Hepatocyte (in vitro differentiated cells): Measurements from ENCODE around the gene LARP4B. TPM values are rescaled to one million over a fixed set of nuclear protein-coding genes. Genes with fewer than 3 reads are reported as not detected.

Experiments
- DNase-seq: peaks from one replicate; pipeline ENCODE4 v3.0.0-alpha.2; 2016; ENCODE audit warnings: low spot score
- H2AFZ ChIP-seq: fragments of 200-600 bp; sonication (generic); 2 replicates; pipeline ENCODE4 v1.6.0; 2016; ENCODE audit warnings: antibody characterized with exemption, mild to moderate bottlenecking
- H3K27ac ChIP-seq: fragments of 200-600 bp; sonication (generic); 2 replicates; pipeline ENCODE4 v1.5.1; 2016; ENCODE audit warnings: mild to moderate bottlenecking
- H3K27me3 ChIP-seq: fragments of 200-600 bp; sonication (generic); 2 replicates; pipeline ENCODE4 v1.6.1; 2016
- H3K36me3 ChIP-seq: fragments of 200-600 bp; sonication (generic); replicated peaks from 2 replicates; pipeline ENCODE4 v1.5.1; 2016; ENCODE audit warnings: low read depth; ENCODE audit not compliant: insufficient read depth
- H3K4me1 ChIP-seq: fragments of 200-600 bp; sonication (generic); 2 replicates; pipeline ENCODE4 v1.5.1; 2016; ENCODE audit warnings: mild to moderate bottlenecking, moderate library complexity; ENCODE audit not compliant: insufficient read depth
- H3K4me2 ChIP-seq: fragments of 200-600 bp; sonication (generic); 2 replicates; pipeline ENCODE4 v1.6.0; 2016
- H3K4me3 ChIP-seq: fragments of 200-600 bp; sonication (generic); 2 replicates; pipeline ENCODE4 v1.5.1; 2016; ENCODE audit warnings: mild to moderate bottlenecking
- H3K79me2 ChIP-seq: fragments of 200-600 bp; sonication (generic); 2 replicates; pipeline ENCODE4 v1.6.0; 2017; ENCODE audit warnings: mild to moderate bottlenecking
- H3K9me2 ChIP-seq: fragments of 200-600 bp; sonication (generic); replicated peaks from 2 replicates; pipeline ENCODE4 v1.6.0; 2017; ENCODE audit warnings: mild to moderate bottlenecking; ENCODE audit not compliant: insufficient read depth
- H3K9me3 ChIP-seq: fragments of 200-600 bp; sonication (generic); 2 replicates; pipeline ENCODE4 v1.5.1; 2016; ENCODE audit warnings: low read depth, mild to moderate bottlenecking
- H4K20me1 ChIP-seq: fragments of 200-600 bp; sonication (generic); 2 replicates; pipeline ENCODE4 v1.6.0; 2016; ENCODE audit warnings: mild to moderate bottlenecking; ENCODE audit not compliant: insufficient read depth, poor library complexity, severe bottlenecking
- EZH2 ChIP-seq: fragments of 200-600 bp; sonication (generic); IDR thresholded peaks from 2 replicates; pipeline ENCODE4 v1.6.1; 2016; ENCODE audit warnings: antibody characterized with exemption, mild to moderate bottlenecking, borderline replicate concordance
- EZH2phosphoT487 ChIP-seq: fragments of 200-600 bp; sonication (generic); IDR thresholded peaks from one replicate; pipeline ENCODE4 v1.6.1; 2018; ENCODE audit warnings: antibody characterized with exemption, mild to moderate bottlenecking, low read depth, moderate library complexity; ENCODE audit not compliant: unreplicated experiment, severe bottlenecking
- WGBS: methylation state at CpG from one replicate; pipeline ENCODE4 v1.1.6; 2016; ENCODE audit warnings: low lambda C conversion rate; ENCODE audit errors: missing lambda C conversion rate; 5-methylcytosine and 5-hydroxymethylcytosine counted together
- polyA plus RNA-seq: library from polyadenylated mRNA; unstranded; fragments of >200 nt; fragmentation: Nextera tagmentation; extraction: Ambion mirVana; gene quantifications from 2 replicates; pipeline ENCODE4 v1.2.1, GENCODE V29; 2016
- total RNA-seq: library from RNA; depleted of rRNA; stranded (reverse); fragments of >200 nt; gene quantifications from 2 replicates; pipeline ENCODE4 v1.2.3, GENCODE V29; 2014
- TF ChIP-seq, protein P1 (sequence below): fragments of 200-600 bp; sonication (generic); IDR thresholded peaks from 2 replicates; pipeline ENCODE4 v1.5.1; 2016; ENCODE audit warnings: antibody characterized with exemption, mild to moderate bottlenecking; ENCODE audit not compliant: poor library complexity

Gene LARP4B
- total and polyA plus RNA-seq, 2 experiments from 2014 or later = 28.4 to 43.4 TPM

DNA sequence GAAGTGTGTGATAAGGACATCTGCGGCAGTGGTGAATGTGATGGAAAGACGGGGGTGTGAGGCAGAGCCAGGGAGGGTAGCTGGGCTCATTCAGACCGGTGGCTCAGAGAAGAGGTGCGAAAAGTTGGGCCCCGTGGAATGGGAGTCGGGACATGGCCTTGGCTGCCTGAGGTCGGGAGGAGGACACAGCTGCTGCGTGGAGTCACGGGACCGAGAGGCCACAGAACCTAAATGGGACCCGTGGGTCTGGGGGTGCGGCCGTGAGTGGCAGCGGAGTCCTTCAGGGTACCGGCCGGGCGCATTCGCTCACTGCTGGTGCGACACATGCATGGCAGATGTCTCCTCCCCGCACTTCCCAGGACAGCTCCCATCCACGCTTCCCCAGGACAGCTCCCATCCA, 22.9 kb upstream of the LARP4B start:
- Histone ChIP-seq H3K4me1 (no peaks in the 10 kb centered on the region), H3K79me2 (no peaks in the 10 kb centered on the region), H3K4me3 (no peak overlapping the region), H3K9me2 (no peaks in the 10 kb centered on the region), H3K27ac (no peak overlapping the region), H3K27me3 (no peaks in the 10 kb centered on the region), H3K36me3 (no peaks in the 10 kb centered on the region), H4K20me1 (no peaks in the 10 kb centered on the region), H3K9me3 (no peaks in the 10 kb centered on the region), H3K4me2 (no peak overlapping the region), H2AFZ (no peak overlapping the region)
- no peak for TF ChIP-seq EZH2phosphoT487
- TF ChIP-seq, protein P1, sequence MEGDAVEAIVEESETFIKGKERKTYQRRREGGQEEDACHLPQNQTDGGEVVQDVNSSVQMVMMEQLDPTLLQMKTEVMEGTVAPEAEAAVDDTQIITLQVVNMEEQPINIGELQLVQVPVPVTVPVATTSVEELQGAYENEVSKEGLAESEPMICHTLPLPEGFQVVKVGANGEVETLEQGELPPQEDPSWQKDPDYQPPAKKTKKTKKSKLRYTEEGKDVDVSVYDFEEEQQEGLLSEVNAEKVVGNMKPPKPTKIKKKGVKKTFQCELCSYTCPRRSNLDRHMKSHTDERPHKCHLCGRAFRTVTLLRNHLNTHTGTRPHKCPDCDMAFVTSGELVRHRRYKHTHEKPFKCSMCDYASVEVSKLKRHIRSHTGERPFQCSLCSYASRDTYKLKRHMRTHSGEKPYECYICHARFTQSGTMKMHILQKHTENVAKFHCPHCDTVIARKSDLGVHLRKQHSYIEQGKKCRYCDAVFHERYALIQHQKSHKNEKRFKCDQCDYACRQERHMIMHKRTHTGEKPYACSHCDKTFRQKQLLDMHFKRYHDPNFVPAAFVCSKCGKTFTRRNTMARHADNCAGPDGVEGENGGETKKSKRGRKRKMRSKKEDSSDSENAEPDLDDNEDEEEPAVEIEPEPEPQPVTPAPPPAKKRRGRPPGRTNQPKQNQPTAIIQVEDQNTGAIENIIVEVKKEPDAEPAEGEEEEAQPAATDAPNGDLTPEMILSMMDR = no peak
- no peak for DNase-seq
- WGBS = 95% methylated on average over 18 of the region's 21 CpGs

DNA sequence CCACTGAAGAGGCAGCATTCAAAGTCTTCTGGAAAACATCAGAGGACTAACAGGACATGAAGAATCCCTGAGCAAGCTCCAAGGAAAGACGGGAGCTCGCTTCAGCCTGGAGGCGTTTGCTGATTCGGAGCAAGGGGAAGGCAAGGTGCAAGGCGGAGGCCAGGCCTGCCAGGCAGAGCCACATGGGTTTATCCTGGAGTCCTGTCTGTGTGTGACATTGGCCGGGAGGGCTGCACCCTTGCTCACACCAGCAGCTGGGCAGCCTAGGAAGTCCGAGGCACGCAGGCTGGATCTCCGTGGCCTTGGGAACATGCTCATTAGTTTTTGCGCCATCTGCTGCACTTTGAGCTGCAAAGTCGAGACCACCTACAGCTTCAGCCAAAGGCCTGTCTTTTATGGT, 22.3 kb upstream of the LARP4B start:
- no peak for DNase-seq
- Histone ChIP-seq H3K4me2 (no peak overlapping the region), H3K9me3 (no peaks in the 10 kb centered on the region), H4K20me1 (no peaks in the 10 kb centered on the region), H3K4me1 (no peaks in the 10 kb centered on the region), H3K36me3 (no peaks in the 10 kb centered on the region), H3K27me3 (no peaks in the 10 kb centered on the region), H2AFZ (no peak overlapping the region), H3K79me2 (no peaks in the 10 kb centered on the region), H3K27ac (no peak overlapping the region), H3K9me2 (no peaks in the 10 kb centered on the region), H3K4me3 (no peak overlapping the region)
- TF ChIP-seq, protein P1 = no peak
- TF ChIP-seq EZH2phosphoT487 (no peak), EZH2 (no peak)
- WGBS = 88% methylated on average over 11 of the region's 11 CpGs

DNA sequence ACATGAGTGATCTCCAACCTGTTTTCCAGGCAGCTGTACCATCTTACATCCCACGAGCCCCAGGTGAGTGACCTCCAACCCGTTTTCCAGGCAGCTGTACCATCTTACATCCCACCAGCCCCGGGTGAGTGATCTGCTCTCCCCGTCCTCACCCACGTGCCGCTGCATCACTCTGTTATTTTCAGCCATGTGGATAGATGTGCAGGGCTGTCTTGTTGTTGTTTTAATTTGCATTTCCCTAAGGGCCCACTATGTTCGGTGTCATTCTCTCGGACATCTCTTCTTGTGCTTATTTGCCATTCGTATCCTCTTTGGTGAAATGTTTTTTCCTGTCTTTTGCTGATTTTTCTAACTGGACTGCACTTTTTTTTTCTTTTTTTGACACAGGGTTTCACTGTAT, 17.9 kb upstream of the LARP4B start:
- H2AFZ ChIP-seq = no peak overlapping the region
- no peak overlapping the region for H3K27ac ChIP-seq
- no peaks in the 10 kb centered on the region for H3K4me1 ChIP-seq
- no peak overlapping the region for H3K4me3 ChIP-seq
- DNase-seq = no peak
- H3K9me2 ChIP-seq = no peaks in the 10 kb centered on the region
- no peaks in the 10 kb centered on the region for H3K36me3 ChIP-seq
- WGBS = 88% methylated on average over 9 of the region's 9 CpGs
- H3K27me3 ChIP-seq = no peaks in the 10 kb centered on the region
- no peak overlapping the region for H3K4me2 ChIP-seq
- TF ChIP-seq EZH2 (no peak), EZH2phosphoT487 (no peak)
- TF ChIP-seq, protein P1 = no peak
- no peaks in the 10 kb centered on the region for H4K20me1 ChIP-seq
- no peaks in the 10 kb centered on the region for H3K9me3 ChIP-seq
- no peaks in the 10 kb centered on the region for H3K79me2 ChIP-seq

DNA sequence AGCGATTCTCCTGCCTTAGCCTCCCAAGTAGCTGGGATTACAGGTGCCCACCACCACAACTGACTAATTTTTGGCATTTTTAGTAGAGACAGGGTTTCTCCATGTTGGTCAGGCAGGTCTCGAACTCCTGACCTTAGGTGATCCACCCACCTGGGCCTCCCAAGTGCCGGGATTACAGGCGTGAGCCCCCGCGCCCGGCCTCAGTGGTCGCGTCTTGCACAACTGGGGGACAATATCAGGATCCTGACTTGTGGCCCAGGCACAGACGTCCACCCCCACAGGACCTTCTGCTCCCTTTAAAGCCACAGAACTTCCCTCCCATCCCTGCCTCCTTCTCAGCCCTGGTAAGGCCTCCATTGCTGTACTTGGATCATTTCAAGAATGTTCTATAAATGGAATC, 16.8 kb upstream of the LARP4B start:
- Histone ChIP-seq H3K79me2 (no peaks in the 10 kb centered on the region), H3K4me1 (no peaks in the 10 kb centered on the region), H3K9me2 (no peaks in the 10 kb centered on the region), H3K4me2 (no peak overlapping the region), H3K27me3 (no peaks in the 10 kb centered on the region), H3K36me3 (no peaks in the 10 kb centered on the region), H4K20me1 (no peaks in the 10 kb centered on the region), H3K27ac (no peak overlapping the region), H3K9me3 (no peaks in the 10 kb centered on the region), H3K4me3 (no peak overlapping the region), H2AFZ (no peak overlapping the region)
- TF ChIP-seq EZH2 (no peak), EZH2phosphoT487 (no peak)
- TF ChIP-seq, protein P1 = no peak
- DNase-seq = no peak
- 97% methylated on average over 10 of the region's 10 CpGs for WGBS
